ENCODE data around the gene DOLK.

GRCh38 chr9:128940271-128940921 lies 7.0 kb downstream of the DOLK start:
- TF ChIP-seq CTCF (optimal IDR thresholded peaks at IDR 0.05 in 1 of 3, IDR thresholded peaks at IDR 0.05 in 1 of 3, conservative IDR thresholded peaks at IDR 0.05 in 1 of 3; ENCODE audit: extremely low read depth in 1 of 3, insufficient read depth in 2 of 3, low read length in 3 of 3) (no peak), EZH2 (IDR thresholded peaks at IDR 0.05; ENCODE audit: low read length) (no peak)

Measured in keratinocyte (primary cell).